H1 (cell line): Measurements from ENCODE around the gene PPM1D.

Source experiments
- CBX5 ChIP-seq: fragments of 300-800, 300-1000 bp; sonication (generic); IDR thresholded peaks from 2 replicates; pipeline ENCODE4 v1.7.1; 2016; ENCODE audit warnings: antibody characterized with exemption, low read length, low read depth
- CHD2 ChIP-seq: IDR thresholded peaks from 2 replicates; pipeline ENCODE4 v1.6.1; 2012; ENCODE audit warnings: low read length, improper control_type of control experiment
- KDM5A ChIP-seq: fragments of 200-600 bp; IDR thresholded peaks from 2 replicates; pipeline ENCODE4 v1.7.1; 2012; ENCODE audit warnings: mild to moderate bottlenecking, low read length, inconsistent platforms, mixed read lengths
- POLR2A ChIP-seq, 2 experiments: IDR thresholded peaks; 1 replicate in 1 of 2; 2 replicates in 1 of 2; pipeline ENCODE4 v1.6.1; 2011; ENCODE audit warnings: low read depth in 2 of 2, low read length in 2 of 2, mild to moderate bottlenecking in 2 of 2; ENCODE audit errors: control extremely low read depth in 1 of 2
- POLR2AphosphoS5 ChIP-seq: IDR thresholded peaks from 2 replicates; pipeline ENCODE4 v1.6.1; 2011; ENCODE audit warnings: low read depth, low read length
- TF ChIP-seq, protein P1 (sequence below), 3 experiments: IDR thresholded peaks; 1 replicate in 2 of 3; 2 replicates in 1 of 3; pipeline versions ENCODE4 v1.5.1 to v1.6.1; 2011; ENCODE audit warnings: low read length in 3 of 3, mild to moderate bottlenecking in 3 of 3, inconsistent platforms in 2 of 3, low read depth in 1 of 3, moderate library complexity in 1 of 3; ENCODE audit not compliant: insufficient read depth in 1 of 3; ENCODE audit errors: control extremely low read depth in 1 of 3

- TF ChIP-seq, protein P1, sequence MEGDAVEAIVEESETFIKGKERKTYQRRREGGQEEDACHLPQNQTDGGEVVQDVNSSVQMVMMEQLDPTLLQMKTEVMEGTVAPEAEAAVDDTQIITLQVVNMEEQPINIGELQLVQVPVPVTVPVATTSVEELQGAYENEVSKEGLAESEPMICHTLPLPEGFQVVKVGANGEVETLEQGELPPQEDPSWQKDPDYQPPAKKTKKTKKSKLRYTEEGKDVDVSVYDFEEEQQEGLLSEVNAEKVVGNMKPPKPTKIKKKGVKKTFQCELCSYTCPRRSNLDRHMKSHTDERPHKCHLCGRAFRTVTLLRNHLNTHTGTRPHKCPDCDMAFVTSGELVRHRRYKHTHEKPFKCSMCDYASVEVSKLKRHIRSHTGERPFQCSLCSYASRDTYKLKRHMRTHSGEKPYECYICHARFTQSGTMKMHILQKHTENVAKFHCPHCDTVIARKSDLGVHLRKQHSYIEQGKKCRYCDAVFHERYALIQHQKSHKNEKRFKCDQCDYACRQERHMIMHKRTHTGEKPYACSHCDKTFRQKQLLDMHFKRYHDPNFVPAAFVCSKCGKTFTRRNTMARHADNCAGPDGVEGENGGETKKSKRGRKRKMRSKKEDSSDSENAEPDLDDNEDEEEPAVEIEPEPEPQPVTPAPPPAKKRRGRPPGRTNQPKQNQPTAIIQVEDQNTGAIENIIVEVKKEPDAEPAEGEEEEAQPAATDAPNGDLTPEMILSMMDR (IDR thresholded peaks at IDR 0.05; ENCODE audit: control extremely low read depth in 1 of 3, insufficient read depth in 1 of 3, low read depth in 1 of 3, low read length in 3 of 3) = no peak
- TF ChIP-seq POLR2AphosphoS5 = no peak
- TF ChIP-seq POLR2A (IDR thresholded peaks at IDR 0.05; ENCODE audit: control extremely low read depth in 1 of 2, low read depth in 2 of 2, low read length in 2 of 2) = no peak
- TF ChIP-seq CBX5 = no peak
- no peak for TF ChIP-seq CHD2
- TF ChIP-seq KDM5A = no peak
Measured at GRCh38 chr17:60647705-60648104, 47.7 kb downstream of the PPM1D start.
